ENCODE data around the gene TM4SF20.

DNA sequence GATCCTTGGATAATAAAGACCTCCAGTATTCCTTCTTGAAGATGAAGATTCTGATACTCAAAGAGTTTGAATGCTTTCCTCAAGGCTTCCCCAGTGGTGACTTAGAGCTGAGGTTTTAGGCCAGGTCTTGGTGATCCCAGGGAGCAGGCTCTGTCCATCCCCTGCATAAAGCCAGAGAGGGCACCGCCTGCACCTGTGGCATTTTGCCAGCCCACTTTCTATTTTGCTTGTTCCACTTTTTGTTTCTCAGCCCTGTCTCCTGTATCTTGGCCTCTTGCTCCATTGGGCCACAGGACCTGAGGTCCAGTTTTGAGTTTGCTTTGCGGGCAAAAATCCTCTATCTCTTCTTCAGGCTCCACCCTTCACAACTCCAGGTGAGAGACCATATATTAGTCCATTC lies 15.3 kb upstream of the TM4SF20 start:
- TF ChIP-seq, protein P1, sequence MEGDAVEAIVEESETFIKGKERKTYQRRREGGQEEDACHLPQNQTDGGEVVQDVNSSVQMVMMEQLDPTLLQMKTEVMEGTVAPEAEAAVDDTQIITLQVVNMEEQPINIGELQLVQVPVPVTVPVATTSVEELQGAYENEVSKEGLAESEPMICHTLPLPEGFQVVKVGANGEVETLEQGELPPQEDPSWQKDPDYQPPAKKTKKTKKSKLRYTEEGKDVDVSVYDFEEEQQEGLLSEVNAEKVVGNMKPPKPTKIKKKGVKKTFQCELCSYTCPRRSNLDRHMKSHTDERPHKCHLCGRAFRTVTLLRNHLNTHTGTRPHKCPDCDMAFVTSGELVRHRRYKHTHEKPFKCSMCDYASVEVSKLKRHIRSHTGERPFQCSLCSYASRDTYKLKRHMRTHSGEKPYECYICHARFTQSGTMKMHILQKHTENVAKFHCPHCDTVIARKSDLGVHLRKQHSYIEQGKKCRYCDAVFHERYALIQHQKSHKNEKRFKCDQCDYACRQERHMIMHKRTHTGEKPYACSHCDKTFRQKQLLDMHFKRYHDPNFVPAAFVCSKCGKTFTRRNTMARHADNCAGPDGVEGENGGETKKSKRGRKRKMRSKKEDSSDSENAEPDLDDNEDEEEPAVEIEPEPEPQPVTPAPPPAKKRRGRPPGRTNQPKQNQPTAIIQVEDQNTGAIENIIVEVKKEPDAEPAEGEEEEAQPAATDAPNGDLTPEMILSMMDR (conservative IDR thresholded peaks at IDR 0.05 in 1 of 2, IDR thresholded peaks at IDR 0.05 in 1 of 2; ENCODE audit: low read depth in 1 of 2, low read length in 2 of 2): no peak
- no peak for TF ChIP-seq EZH2 (IDR thresholded peaks at IDR 0.05; ENCODE audit: low read length, missing control alignments)
